Activated CD8-positive, alpha-beta T cell treated with anti-CD3 and anti-CD28 coated beads for 36 hours (primary cell): ENCODE measurements around the gene SLX4IP. TPM values are rescaled to one million over a fixed set of nuclear protein-coding genes. Genes with fewer than 3 reads are reported as not detected.
"Not testable (repeated sequence)": the region's sequence is repeated elsewhere in the genome, so short reads cannot be mapped to it uniquely, and the experiment has no call there.

ENCODE experiments used
- ATAC-seq: fragments of 200-7000 bp; cut with Tn5 transposase; one replicate; pipeline ENCODE4 v1.10.0; 2021; ENCODE audit warnings: mild to moderate bottlenecking, moderate library complexity
- CTCF ChIA-PET: fragments of 350-600 bp; sonication (Branson Sonifier 250); formaldehyde crosslinking; loops from one replicate; lab custom pipeline; 2021; ENCODE audit warnings: antibody characterized with exemption; lab: Charles Lee
- POLR2A ChIA-PET: fragments of 350-600 bp; sonication (Branson Sonifier 250); formaldehyde crosslinking; loops from one replicate; lab custom pipeline; 2021; ENCODE audit warnings: antibody characterized with exemption; lab: Charles Lee
- DNase-seq: peaks from one replicate; pipeline ENCODE4 v3.0.0-alpha.2; 2020
- H3K27ac Mint-ChIP-seq: one replicate; pipeline ENCODE4 v1.8.0; 2021; ENCODE audit warnings: mild to moderate bottlenecking, mixed read lengths
- H3K27me3 Mint-ChIP-seq: one replicate; pipeline ENCODE4 v1.8.0; 2021; ENCODE audit warnings: mixed read lengths
- H3K36me3 Mint-ChIP-seq: one replicate; pipeline ENCODE4 v1.8.0; 2021; ENCODE audit warnings: low read depth, mixed read lengths
- H3K4me1 Mint-ChIP-seq: one replicate; pipeline ENCODE4 v1.8.0; 2021; ENCODE audit warnings: low read depth, mixed read lengths
- H3K4me3 Mint-ChIP-seq: one replicate; pipeline ENCODE4 v1.8.0; 2021; ENCODE audit warnings: mild to moderate bottlenecking, moderate library complexity, mixed read lengths
- H3K9me3 Mint-ChIP-seq: one replicate; pipeline ENCODE4 v1.8.0; 2021; ENCODE audit warnings: mixed read lengths
- CTCF ChIP-seq: fragments of 200-600 bp; IDR thresholded peaks from one replicate; pipeline ENCODE4 v1.8.0; 2022; ENCODE audit warnings: antibody characterized with exemption, mild to moderate bottlenecking
- intact Hi-C: fragments of 100-400 bp; cut with micrococcal nuclease; formaldehyde crosslinking; loops from one replicate; pipeline ENCODE4 v1.10.0; 2022
- total RNA-seq, 2 experiments: library from RNA; stranded (reverse); gene quantifications; one replicate each; pipeline ENCODE4 v1.2.3, GENCODE V29; 2021

SLX4IP gene
- total RNA-seq, 2 experiments from 2014 or later, result 6.5 to 7.3 TPM

GRCh38 chr20:10390709-10391108, 44.4 kb upstream of the SLX4IP start:
- ATAC-seq (no peak), DNase-seq (no peak)
- Mint-ChIP-seq H3K4me1 (no peaks in the 10 kb centered on the region), H3K27ac (no peak overlapping the region), H3K27me3 (no peaks in the 10 kb centered on the region), H3K9me3 (no peaks in the 10 kb centered on the region), H3K36me3 (no peaks in the 10 kb centered on the region), H3K4me3 (no peak overlapping the region)
- POLR2A ChIA-PET, result no interaction called here
- intact Hi-C loops, result no loop called here
- CTCF ChIA-PET, result no interaction called here
- TF ChIP-seq CTCF, result no peak

GRCh38 chr20:10394752-10395151, 40.4 kb upstream of the SLX4IP start:
- H3K9me3 Mint-ChIP-seq, H3K4me1 Mint-ChIP-seq, H3K27ac Mint-ChIP-seq, ATAC-seq, intact Hi-C loops, H3K4me3 Mint-ChIP-seq, DNase-seq, H3K27me3 Mint-ChIP-seq, H3K36me3 Mint-ChIP-seq, CTCF ChIA-PET, POLR2A ChIA-PET: not testable (repeated sequence)

GRCh38 chr20:10398834-10399369, 36.2 kb upstream of the SLX4IP start:
- Mint-ChIP-seq H3K4me1 (peaks cover 5% of the 10 kb centered on the region), H3K4me3 (no peak overlapping the region), H3K27ac (no peak overlapping the region), H3K9me3 (no peaks in the 10 kb centered on the region), H3K36me3 (no peaks in the 10 kb centered on the region), H3K27me3 (no peaks in the 10 kb centered on the region)
- intact Hi-C loops, result no loop called here
- no peak for TF ChIP-seq CTCF
- DNase-seq, result no peak
- ChIA-PET POLR2A (no interaction called here), CTCF (no interaction called here)
- no peak for ATAC-seq

GRCh38 chr20:10402938-10403608, 32.0 kb upstream of the SLX4IP start:
- Mint-ChIP-seq H3K4me1 (peaks cover 5% of the 10 kb centered on the region), H3K9me3 (no peaks in the 10 kb centered on the region), H3K27me3 (no peaks in the 10 kb centered on the region), H3K36me3 (peaks cover 2% of the 10 kb centered on the region), H3K27ac (no peak overlapping the region), H3K4me3 (no peak overlapping the region)
- POLR2A ChIA-PET, result no interaction called here
- DNase-seq (no peak), ATAC-seq (no peak)
- CTCF ChIA-PET, result interaction anchor here (1.0 to 1.4 kb wide), 3 partner anchors 86 to 312 kb away, joined by 3 to 4 read pairs (median 3); no protein-coding TSS in a partner anchor
- TF ChIP-seq CTCF, result no peak
- intact Hi-C loops, result no loop called here

GRCh38 chr20:10404023-10404628, 31.0 kb upstream of the SLX4IP start:
- Mint-ChIP-seq H3K36me3 (peaks cover 2% of the 10 kb centered on the region), H3K4me1 (peaks cover 5% of the 10 kb centered on the region), H3K27me3 (no peaks in the 10 kb centered on the region), H3K27ac (no peak overlapping the region), H3K4me3 (no peak overlapping the region), H3K9me3 (no peaks in the 10 kb centered on the region)
- ATAC-seq (no peak), DNase-seq (no peak)
- TF ChIP-seq CTCF, result no peak
- ChIA-PET CTCF (interaction anchor here (1.0 kb wide), 1 partner anchor 314 kb away, joined by 3 read pairs; no protein-coding TSS in a partner anchor), POLR2A (no interaction called here)
- intact Hi-C loops, result no loop called here
